Smooth muscle cell (in vitro differentiated cells): ENCODE data around the gene PMAIP1. TPM values are rescaled to one million over a fixed set of nuclear protein-coding genes. Genes with fewer than 3 reads are reported as not detected.

Experiments used
- DNase-seq: peaks from one replicate; lab custom pipeline; 2025; ENCODE audit not compliant: unreplicated experiment; lab: John Stamatoyannopoulos, UW
- H2AFZ ChIP-seq: fragments of 200-600 bp; sonication (generic); 2 replicates; pipeline ENCODE4 v1.6.0; 2016; ENCODE audit warnings: antibody characterized with exemption, low read depth, mild to moderate bottlenecking
- H3F3A ChIP-seq: fragments of 200-600 bp; sonication (generic); 2 replicates; pipeline ENCODE4 v1.6.0; 2017; ENCODE audit warnings: antibody characterized with exemption, low read depth
- H3K27ac ChIP-seq: fragments of 200-600 bp; sonication (generic); 2 replicates; pipeline ENCODE4 v1.5.1; 2016; ENCODE audit warnings: low read depth, mild to moderate bottlenecking
- H3K27me3 ChIP-seq: fragments of 200-600 bp; sonication (generic); 2 replicates; pipeline ENCODE4 v1.6.1; 2016; ENCODE audit warnings: low read depth, mild to moderate bottlenecking
- H3K36me3 ChIP-seq: fragments of 200-600 bp; sonication (generic); 2 replicates; pipeline ENCODE4 v1.5.1; 2016; ENCODE audit warnings: low read depth
- H3K4me1 ChIP-seq: fragments of 200-600 bp; sonication (generic); 2 replicates; pipeline ENCODE4 v1.5.1; 2016; ENCODE audit warnings: low read depth
- H3K4me2 ChIP-seq: fragments of 200-600 bp; sonication (generic); 2 replicates; pipeline ENCODE4 v1.6.0; 2016; ENCODE audit warnings: mild to moderate bottlenecking
- H3K4me3 ChIP-seq: fragments of 200-600 bp; sonication (generic); 2 replicates; pipeline ENCODE4 v1.5.1; 2016; ENCODE audit warnings: mild to moderate bottlenecking
- H3K79me2 ChIP-seq: fragments of 200-600 bp; sonication (generic); 2 replicates; pipeline ENCODE4 v1.6.0; 2016; ENCODE audit warnings: low read depth, mild to moderate bottlenecking
- H3K9ac ChIP-seq: fragments of 200-600 bp; sonication (generic); 2 replicates; pipeline ENCODE4 v1.6.0; 2016; ENCODE audit warnings: low read depth
- H3K9me3 ChIP-seq: fragments of 200-600 bp; sonication (generic); replicated peaks from 2 replicates; pipeline ENCODE4 v1.5.1; 2016; ENCODE audit warnings: low read depth
- H4K20me1 ChIP-seq: fragments of 200-600 bp; sonication (generic); 2 replicates; pipeline ENCODE4 v1.6.0; 2016; ENCODE audit warnings: low read depth
- CTCF ChIP-seq: fragments of 200-600 bp; sonication (generic); IDR thresholded peaks from 2 replicates; pipeline ENCODE4 v1.5.1; 2017; ENCODE audit warnings: borderline replicate concordance, mild to moderate bottlenecking, antibody characterized with exemption; ENCODE audit not compliant: insufficient read depth, poor library complexity, severe bottlenecking
- WGBS: methylation state at CpG from one replicate; pipeline ENCODE4 v1.1.7; 2016; ENCODE audit warnings: low lambda C conversion rate; 5-methylcytosine and 5-hydroxymethylcytosine counted together
- polyA plus RNA-seq: library from polyadenylated mRNA; unstranded; fragments of >200 nt; fragmentation: Nextera tagmentation; extraction: Ambion mirVana; gene quantifications from 2 replicates; pipeline ENCODE4 v1.2.1, GENCODE V29; 2016
- total RNA-seq: library from RNA; depleted of rRNA; stranded (reverse); fragments of >200 nt; gene quantifications from 2 replicates; pipeline ENCODE4 v1.2.3, GENCODE V29; 2014

PMAIP1 gene
- total and polyA plus RNA-seq, 2 experiments from 2014 or later = 18.0 to 37.5 TPM

- H4K20me1 ChIP-seq = no peaks in the 10 kb centered on the region
- no peaks in the 10 kb centered on the region for H3K79me2 ChIP-seq
- peaks cover 9% of the 10 kb centered on the region for H3K27me3 ChIP-seq
- H3K4me3 ChIP-seq = no peak overlapping the region
- no peak overlapping the region for H3K4me2 ChIP-seq
- 88% methylated on average over 6 of the region's 6 CpGs for WGBS
- H3F3A ChIP-seq = no peaks in the 10 kb centered on the region
- H2AFZ ChIP-seq = no peak overlapping the region
- no peak overlapping the region for H3K9ac ChIP-seq
- H3K4me1 ChIP-seq = no peaks in the 10 kb centered on the region
- no peak overlapping the region for H3K27ac ChIP-seq
- no peaks in the 10 kb centered on the region for H3K9me3 ChIP-seq
- DNase-seq = no peak
- TF ChIP-seq CTCF = no peak
- no peaks in the 10 kb centered on the region for H3K36me3 ChIP-seq
Measured at GRCh38 chr18:59950215-59950944, 50.6 kb downstream of the PMAIP1 start.

GRCh38 chr18:59951591-59951990 is 51.8 kb downstream of the PMAIP1 start:
- Histone ChIP-seq H3K27ac (no peak overlapping the region), H3F3A (no peaks in the 10 kb centered on the region), H3K4me1 (no peaks in the 10 kb centered on the region), H3K9me3 (no peaks in the 10 kb centered on the region), H2AFZ (no peak overlapping the region), H3K36me3 (no peaks in the 10 kb centered on the region), H4K20me1 (no peaks in the 10 kb centered on the region), H3K4me3 (no peak overlapping the region), H3K79me2 (no peaks in the 10 kb centered on the region), H3K27me3 (peaks cover 3% of the 10 kb centered on the region), H3K4me2 (no peak overlapping the region), H3K9ac (no peak overlapping the region)
- 90% methylated on average over 4 of the region's 4 CpGs for WGBS
- TF ChIP-seq CTCF = no peak
- DNase-seq = no peak

GRCh38 chr18:59952283-59953007 is 52.6 kb downstream of the PMAIP1 start:
- H3K4me1 ChIP-seq = no peaks in the 10 kb centered on the region
- no peak for TF ChIP-seq CTCF

More at GRCh38 chr18:59952283-59953007, 52.6 kb downstream of the PMAIP1 start:
- Histone ChIP-seq H3F3A (no peaks in the 10 kb centered on the region), H3K4me2 (no peak overlapping the region), H3K79me2 (no peaks in the 10 kb centered on the region), H3K27me3 (peaks cover 3% of the 10 kb centered on the region), H4K20me1 (no peaks in the 10 kb centered on the region), H3K36me3 (no peaks in the 10 kb centered on the region), H3K4me3 (no peak overlapping the region), H3K27ac (no peak overlapping the region), H3K9me3 (no peaks in the 10 kb centered on the region), H3K9ac (no peak overlapping the region), H2AFZ (no peak overlapping the region)
- no peak for DNase-seq
- 86% methylated on average over 6 of the region's 6 CpGs for WGBS

Other genes starting within 250 kb of the PMAIP1 start
- gene CCBE1, start 202.6 kb upstream of the PMAIP1 start, total RNA-seq = under 0.01 and 3.1 TPM in 2 replicates
- gene CCBE1, start 202.6 kb upstream of the PMAIP1 start, polyA plus RNA-seq = 1.5 TPM in 1 of 2 replicates, not detected in the other